Neural progenitor cell (in vitro differentiated cells): ENCODE results near the gene EXD2. TPM values are rescaled to one million over a fixed set of nuclear protein-coding genes. Genes with fewer than 3 reads are reported as not detected.
A peak's percentile ranks its signal among the peaks of the same experiment; 100 is the strongest.

Experiments
- DNase-seq: peaks from one replicate; pipeline ENCODE4 v3.0.0-alpha.2; 2016; ENCODE audit warnings: low spot score
- H2AFZ ChIP-seq: fragments of 200-600 bp; sonication (generic); replicated peaks from 2 replicates; pipeline ENCODE4 v1.6.1; 2016; ENCODE audit warnings: antibody characterized with exemption
- H3F3A ChIP-seq: fragments of 200-600 bp; sonication (generic); 2 replicates; pipeline ENCODE4 v1.6.1; 2016; ENCODE audit warnings: antibody characterized with exemption, low read depth
- H3K27ac ChIP-seq: fragments of 200-600 bp; sonication (generic); 2 replicates; pipeline ENCODE4 v1.5.1; 2016; ENCODE audit warnings: mild to moderate bottlenecking
- H3K27me3 ChIP-seq: fragments of 200-600 bp; sonication (generic); 2 replicates; pipeline ENCODE4 v1.6.1; 2016; ENCODE audit warnings: mild to moderate bottlenecking, moderate library complexity
- H3K36me3 ChIP-seq: fragments of 200-600 bp; sonication (generic); 2 replicates; pipeline ENCODE4 v1.5.1; 2016
- H3K4me1 ChIP-seq: fragments of 200-600 bp; sonication (generic); 2 replicates; pipeline ENCODE4 v1.6.1; 2016; ENCODE audit warnings: mixed run types
- H3K4me2 ChIP-seq: fragments of 200-600 bp; sonication (generic); 2 replicates; pipeline ENCODE4 v1.6.1; 2016
- H3K4me3 ChIP-seq: fragments of 200-600 bp; sonication (generic); 2 replicates; pipeline ENCODE4 v1.5.1; 2016
- H3K79me2 ChIP-seq: fragments of 200-600 bp; sonication (generic); 2 replicates; pipeline ENCODE4 v1.6.1; 2016; ENCODE audit warnings: low read depth
- H3K9ac ChIP-seq: fragments of 200-600 bp; sonication (generic); 2 replicates; pipeline ENCODE4 v1.6.1; 2016
- H3K9me3 ChIP-seq: fragments of 200-600 bp; sonication (generic); 2 replicates; pipeline ENCODE4 v1.5.1; 2016; ENCODE audit warnings: low read depth
- H4K20me1 ChIP-seq: fragments of 200-600 bp; sonication (generic); 2 replicates; pipeline ENCODE4 v1.6.1; 2016; ENCODE audit warnings: low read depth
- H3K27ac Mint-ChIP-seq: 3 replicates; pipeline ENCODE4 v1.8.0; 2021; ENCODE audit warnings: mixed read lengths
- H3K27me3 Mint-ChIP-seq: 2 replicates; pipeline ENCODE4 v1.8.0; 2022; ENCODE audit warnings: low read depth, mild to moderate bottlenecking, inconsistent platforms, moderate library complexity, mixed read lengths; ENCODE audit not compliant: insufficient read depth
- H3K36me3 Mint-ChIP-seq: 3 replicates; pipeline ENCODE4 v1.8.0; 2021; ENCODE audit warnings: mixed read lengths
- H3K4me1 Mint-ChIP-seq: 3 replicates; pipeline ENCODE4 v1.8.0; 2021; ENCODE audit warnings: mixed read lengths
- H3K4me3 Mint-ChIP-seq: 3 replicates; pipeline ENCODE4 v1.8.0; 2021; ENCODE audit warnings: mild to moderate bottlenecking, moderate library complexity, mixed read lengths
- H3K9me3 Mint-ChIP-seq: 3 replicates; pipeline ENCODE4 v1.8.0; 2020; ENCODE audit warnings: mixed read lengths
- CTCF ChIP-seq: fragments of 200-600 bp; sonication (generic); IDR thresholded peaks from 2 replicates; pipeline ENCODE4 v1.5.1; 2017; ENCODE audit warnings: antibody characterized with exemption, mild to moderate bottlenecking
- EZH2 ChIP-seq: fragments of 200-600 bp; sonication (generic); IDR thresholded peaks from 2 replicates; pipeline ENCODE4 v1.6.1; 2017; ENCODE audit warnings: antibody characterized with exemption, mild to moderate bottlenecking, moderate library complexity
- EZH2phosphoT487 ChIP-seq: fragments of 200-600 bp; sonication (generic); IDR thresholded peaks from 2 replicates; pipeline ENCODE4 v1.6.1; 2017; ENCODE audit warnings: antibody characterized with exemption
- total RNA-seq: library from RNA; depleted of rRNA; stranded (reverse); fragments of >200 nt; gene quantifications from 2 replicates; pipeline ENCODE4 v1.2.3, GENCODE V29; 2015; ENCODE audit warnings: low replicate concordance

The EXD2 gene
- total RNA-seq, 1 donor from 2014 or later, result 23.2 TPM

GRCh38 chr14:69244946-69245345 is 53.6 kb downstream of the EXD2 start:
- no peak overlapping the region for H3K4me3 Mint-ChIP-seq
- H2AFZ ChIP-seq, result no peak overlapping the region
- H3K79me2 ChIP-seq, result no peaks in the 10 kb centered on the region
- H3F3A ChIP-seq, result peaks cover 7% of the 10 kb centered on the region
- no peak for DNase-seq
- no peak overlapping the region for H3K4me2 ChIP-seq
- no peak overlapping the region for H3K4me3 ChIP-seq
- no peaks in the 10 kb centered on the region for H3K36me3 ChIP-seq
- H3K9ac ChIP-seq, result no peak overlapping the region
- H4K20me1 ChIP-seq, result no peaks in the 10 kb centered on the region
- peaks cover 3% of the 10 kb centered on the region for H3K36me3 Mint-ChIP-seq
- no peak overlapping the region for H3K27ac ChIP-seq
- no peaks in the 10 kb centered on the region for H3K9me3 Mint-ChIP-seq
- H3K27me3 Mint-ChIP-seq, result no peaks in the 10 kb centered on the region
- H3K27ac Mint-ChIP-seq, result no peak overlapping the region
- no peaks in the 10 kb centered on the region for H3K9me3 ChIP-seq
- H3K4me1 Mint-ChIP-seq, result peaks cover 19% of the 10 kb centered on the region
- no peaks in the 10 kb centered on the region for H3K27me3 ChIP-seq
- no peaks in the 10 kb centered on the region for H3K4me1 ChIP-seq
- TF ChIP-seq CTCF, result no peak
- no peak for TF ChIP-seq EZH2phosphoT487

- Histone ChIP-seq H3K4me3 (no peak overlapping the region), H3K9ac (no peak overlapping the region), H3K27ac (no peak overlapping the region), H3K36me3 (no peaks in the 10 kb centered on the region), H4K20me1 (no peaks in the 10 kb centered on the region), H3K9me3 (no peaks in the 10 kb centered on the region), H3K27me3 (no peaks in the 10 kb centered on the region), H3K4me2 (no peak overlapping the region), H3F3A (peaks cover 7% of the 10 kb centered on the region), H3K4me1 (no peaks in the 10 kb centered on the region), H3K79me2 (no peaks in the 10 kb centered on the region), H2AFZ (no peak overlapping the region)
- no peak overlapping the region for H3K27ac Mint-ChIP-seq
- DNase-seq, result peak; percentile 11
- H3K4me1 Mint-ChIP-seq, result peaks cover 19% of the 10 kb centered on the region
- H3K36me3 Mint-ChIP-seq, result peaks cover 6% of the 10 kb centered on the region
- H3K9me3 Mint-ChIP-seq, result no peaks in the 10 kb centered on the region
- no peak for TF ChIP-seq EZH2
- no peak for TF ChIP-seq EZH2phosphoT487
- TF ChIP-seq CTCF, result no peak
- no peaks in the 10 kb centered on the region for H3K27me3 Mint-ChIP-seq
- H3K4me3 Mint-ChIP-seq, result no peak overlapping the region
Observed at GRCh38 chr14:69246331-69246730, 55.0 kb downstream of the EXD2 start.

GRCh38 chr14:69247676-69248440 is 56.6 kb downstream of the EXD2 start:
- H3K36me3 Mint-ChIP-seq, result peaks cover 3% of the 10 kb centered on the region
- DNase-seq, result no peak
- Histone ChIP-seq H3K4me2 (no peak overlapping the region), H3K4me3 (no peak overlapping the region), H4K20me1 (no peaks in the 10 kb centered on the region), H2AFZ (no peak overlapping the region), H3K27ac (no peak overlapping the region), H3F3A (no peaks in the 10 kb centered on the region), H3K9ac (no peak overlapping the region), H3K4me1 (no peaks in the 10 kb centered on the region), H3K27me3 (no peaks in the 10 kb centered on the region), H3K9me3 (no peaks in the 10 kb centered on the region), H3K79me2 (no peaks in the 10 kb centered on the region), H3K36me3 (no peaks in the 10 kb centered on the region)
- peaks cover 16% of the 10 kb centered on the region for H3K4me1 Mint-ChIP-seq
- no peaks in the 10 kb centered on the region for H3K27me3 Mint-ChIP-seq
- H3K27ac Mint-ChIP-seq, result no peak overlapping the region
- no peaks in the 10 kb centered on the region for H3K9me3 Mint-ChIP-seq
- no peak overlapping the region for H3K4me3 Mint-ChIP-seq
- TF ChIP-seq EZH2phosphoT487, result no peak
- peak; percentile 11 for TF ChIP-seq CTCF
